ENCODE results near the gene TMEM273.

The TMEM273 gene

DNA sequence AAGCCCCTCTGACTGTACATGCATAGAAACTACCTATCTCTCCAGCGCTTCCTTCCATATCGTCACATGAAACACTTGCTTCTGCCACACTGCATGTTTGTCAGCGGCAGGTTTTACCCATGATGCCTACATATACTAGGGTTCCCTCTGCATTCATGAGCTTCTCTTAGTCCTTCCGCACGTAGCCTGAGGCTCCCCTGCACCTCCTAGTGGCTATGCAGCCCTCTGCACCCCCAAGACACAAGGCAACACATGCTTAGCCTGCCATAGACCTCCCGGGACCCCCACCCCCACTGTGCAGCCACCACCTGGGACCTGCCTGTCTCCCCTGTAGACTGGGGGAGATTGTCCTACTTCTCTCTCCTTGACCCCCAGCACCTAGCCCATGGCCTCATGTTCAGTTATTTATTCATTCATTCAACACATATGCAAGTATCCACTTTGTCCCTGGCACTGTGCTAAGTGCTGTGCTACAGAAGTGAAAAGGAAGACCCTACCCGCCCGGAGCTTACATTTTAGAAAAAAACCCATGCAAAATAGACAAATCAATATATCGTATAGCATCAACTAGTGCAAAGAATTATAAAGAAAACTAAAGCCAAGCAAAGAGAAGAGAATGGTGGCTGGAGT, 23.5 kb downstream of the TMEM273 start:
- no peak for DNase-seq (ENCODE audit: low spot score)

DNA sequence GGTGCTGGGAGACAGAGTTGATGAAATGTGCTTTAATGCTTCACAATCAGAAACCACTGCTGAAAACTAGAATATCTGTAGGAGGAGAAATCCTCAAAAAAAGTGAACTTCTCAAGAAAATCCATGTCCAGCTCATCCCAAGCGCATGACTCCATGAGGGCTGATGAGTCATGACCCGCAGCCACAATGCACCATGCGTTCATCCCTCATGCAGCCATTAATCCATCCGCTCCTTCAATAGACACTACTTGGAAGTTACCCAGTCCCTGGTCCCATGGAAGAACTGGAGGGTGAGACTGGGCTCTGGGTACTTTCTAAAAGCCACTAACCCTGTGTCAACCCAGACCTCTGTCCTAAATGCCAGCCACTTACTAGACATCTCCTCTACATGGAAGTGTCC, 24.4 kb downstream of the TMEM273 start:
- DNase-seq (ENCODE audit: low spot score) = no peak

GRCh38 chr10:49162761-49163310, 25.4 kb downstream of the TMEM273 start:
- no peak for DNase-seq (ENCODE audit: low spot score)

- DNase-seq (ENCODE audit: low spot score) = no peak
Measured at GRCh38 chr10:49162063-49162462, 26.1 kb downstream of the TMEM273 start.

DNA sequence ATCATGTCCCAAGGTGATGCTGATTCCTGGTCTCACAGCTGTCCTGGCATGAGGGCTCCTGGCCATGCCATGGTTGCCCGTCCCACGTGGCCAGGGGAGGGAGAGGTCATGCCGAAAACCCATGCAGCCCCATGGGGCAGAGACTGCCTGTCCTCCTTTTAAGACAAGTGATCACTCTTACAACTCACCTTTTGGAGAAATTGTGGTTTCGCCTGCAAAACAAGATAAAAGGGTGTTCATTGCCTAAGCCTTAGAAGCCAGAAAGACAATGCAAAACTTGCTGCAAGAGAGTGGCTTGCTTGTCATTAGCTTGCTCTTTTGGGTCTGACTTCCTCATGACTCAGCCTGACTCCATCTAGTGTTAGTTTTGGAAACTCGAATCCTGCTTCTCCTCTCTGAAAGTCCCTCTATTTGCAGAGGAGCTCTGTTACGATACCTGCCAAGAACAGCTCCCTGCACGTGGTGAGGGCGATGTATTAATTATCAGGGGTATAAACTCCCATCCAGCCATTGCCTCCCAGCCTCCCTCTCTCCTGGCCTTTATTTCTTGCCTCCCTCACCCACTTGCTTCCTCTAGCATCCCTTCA, 26.7 kb downstream of the TMEM273 start:
- DNase-seq (ENCODE audit: low spot score) = peak; percentile 35

DNA sequence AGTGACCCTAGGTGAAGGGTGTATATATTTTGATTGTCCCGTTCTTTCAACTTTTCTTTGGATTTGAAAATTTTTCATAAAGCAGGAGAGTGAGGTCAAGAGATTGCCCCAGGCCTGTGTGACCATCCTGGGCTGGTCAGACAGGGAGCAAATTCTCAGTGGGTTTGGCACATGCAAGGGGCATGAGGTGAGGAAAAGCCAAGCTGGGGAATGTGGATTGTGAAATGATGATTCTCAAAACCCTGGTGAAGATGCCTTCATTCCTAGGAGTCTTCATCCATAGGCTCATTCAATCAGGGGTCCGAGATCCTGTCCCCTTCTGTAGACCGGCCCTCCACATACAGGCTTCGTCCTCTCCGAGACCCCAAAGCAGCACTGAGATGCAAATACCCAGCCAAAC, 27.4 kb downstream of the TMEM273 start:
- DNase-seq (ENCODE audit: low spot score) = no peak

DNA sequence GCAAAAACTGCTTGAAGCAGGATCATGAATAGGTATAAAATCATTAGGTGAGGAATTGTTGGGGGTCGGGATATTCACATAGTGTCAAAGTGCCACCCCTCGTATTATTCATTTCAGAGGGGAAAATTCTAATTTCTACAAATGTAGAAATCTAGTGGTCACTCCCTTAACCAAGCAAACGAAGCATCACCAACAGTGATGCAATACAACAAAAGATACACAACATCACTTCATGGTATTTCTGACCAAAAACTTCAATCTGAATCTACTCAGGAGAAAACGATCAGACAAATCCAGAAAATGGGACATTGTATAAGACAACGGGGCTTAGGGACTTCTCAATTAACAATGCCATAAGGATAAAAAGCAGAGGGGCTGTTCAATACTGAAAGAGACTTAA, 28.1 kb downstream of the TMEM273 start:
- no peak for DNase-seq (ENCODE audit: low spot score)

DNA sequence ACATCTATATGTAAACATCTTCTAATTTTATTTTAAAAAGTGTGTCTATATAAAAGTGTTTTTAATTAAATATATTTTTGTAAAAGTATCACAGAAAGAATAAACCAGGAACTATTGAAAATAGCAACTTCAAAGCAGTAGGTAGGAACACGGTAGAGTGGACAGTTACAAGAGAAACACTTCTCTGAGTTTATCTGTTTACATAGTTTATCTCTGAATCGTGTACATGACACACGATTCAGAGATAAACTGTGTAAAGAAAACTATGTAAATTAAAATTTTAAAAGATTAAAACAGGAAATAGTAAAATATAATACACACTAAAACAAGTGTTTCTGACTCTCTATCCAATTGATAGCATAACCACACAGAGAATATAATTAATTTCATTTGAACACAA, 29.3 kb downstream of the TMEM273 start:
- DNase-seq (ENCODE audit: low spot score) = no peak

- DNase-seq (ENCODE audit: low spot score) = no peak
Measured at GRCh38 chr10:49158404-49158803, 29.8 kb downstream of the TMEM273 start.

DNA sequence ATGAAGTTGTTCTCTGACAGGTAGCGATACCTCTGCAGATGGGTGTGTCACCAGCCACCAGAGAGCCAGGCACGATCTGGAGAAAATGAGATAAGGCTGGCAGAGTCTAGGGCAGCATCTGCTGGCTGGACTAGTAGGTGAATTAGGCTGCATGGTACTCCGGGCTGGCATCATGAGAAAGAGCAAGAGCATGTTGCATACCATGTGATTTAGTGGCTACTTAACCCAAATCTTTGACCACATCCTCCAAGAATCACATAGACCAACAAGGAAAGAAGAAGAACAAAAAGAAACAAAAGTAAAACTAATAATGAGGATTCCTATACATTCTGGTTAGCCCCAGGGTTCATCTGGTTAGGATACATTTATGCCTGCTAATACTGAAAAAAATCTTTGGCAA, 31.0 kb downstream of the TMEM273 start:
- no peak for DNase-seq (ENCODE audit: low spot score)

GRCh38 chr10:49154641-49155040, 33.5 kb downstream of the TMEM273 start:
- DNase-seq (ENCODE audit: low spot score) = no peak

GRCh38 chr10:49153971-49154370, 34.2 kb downstream of the TMEM273 start:
- DNase-seq (ENCODE audit: low spot score) = no peak

DNA sequence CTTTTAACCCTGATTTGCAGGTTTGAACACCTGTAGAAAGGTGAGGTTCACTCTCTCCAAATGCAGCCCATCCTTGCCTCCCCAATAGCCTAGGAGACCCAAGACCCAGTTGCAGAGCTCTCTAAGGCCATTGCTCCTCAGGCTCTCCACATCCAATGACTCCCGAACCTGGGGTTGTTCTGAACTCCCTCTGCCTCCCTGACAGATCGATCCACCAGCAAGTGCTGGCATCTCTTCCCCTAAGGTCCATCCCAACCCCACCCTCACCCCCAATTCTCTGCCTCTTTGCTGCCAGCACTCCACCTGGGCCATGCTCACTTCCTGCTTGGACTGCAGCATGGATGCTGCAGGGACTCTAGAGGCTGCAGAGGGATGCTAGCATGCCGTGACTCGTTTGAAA, 35.1 kb downstream of the TMEM273 start:
- no peak for DNase-seq (ENCODE audit: low spot score)

- DNase-seq (ENCODE audit: low spot score) = no peak
Measured at GRCh38 chr10:49152663-49153062, 35.5 kb downstream of the TMEM273 start.

DNA sequence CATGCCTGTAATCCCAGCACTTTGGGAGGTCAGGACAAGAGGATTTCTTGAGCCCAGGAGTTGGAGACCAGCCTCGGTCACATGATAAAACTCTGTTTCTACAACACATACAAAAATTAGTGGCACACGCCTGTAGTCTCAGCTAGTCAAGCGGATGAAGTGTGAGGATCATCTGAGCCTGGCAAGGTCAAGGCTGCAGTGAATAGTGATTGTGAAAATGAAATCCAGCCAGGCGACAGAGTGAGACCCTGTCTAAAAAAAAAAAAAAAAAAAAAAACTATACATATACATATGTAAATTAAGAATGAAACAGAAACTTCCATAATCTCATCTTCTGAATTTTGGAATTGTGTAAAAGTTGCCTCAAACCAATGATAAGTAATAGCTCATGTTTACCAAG, 36.2 kb downstream of the TMEM273 start:
- DNase-seq (ENCODE audit: low spot score) = no peak

DNA sequence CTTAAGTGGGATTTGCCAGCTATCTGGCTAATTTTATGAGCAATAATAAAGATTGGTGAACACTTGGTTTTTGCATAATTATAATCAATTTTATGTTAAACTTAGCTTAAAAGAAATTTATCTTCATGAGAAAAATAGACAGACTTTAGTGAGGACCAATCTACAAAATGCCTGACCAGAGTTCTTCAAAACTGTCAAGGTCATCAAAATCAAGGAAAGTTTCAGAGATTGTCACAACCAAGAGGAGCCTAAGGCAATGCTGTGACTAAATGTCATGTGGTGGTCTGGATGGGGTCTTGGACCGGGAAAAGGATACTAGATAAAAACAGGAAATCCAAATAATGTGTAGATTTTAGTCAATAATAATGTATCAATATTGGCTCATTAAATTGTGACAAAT, 36.7 kb downstream of the TMEM273 start:
- no peak for DNase-seq (ENCODE audit: low spot score)

- DNase-seq (ENCODE audit: low spot score) = no peak
Measured at GRCh38 chr10:49151025-49151445, 37.2 kb downstream of the TMEM273 start.

DNA sequence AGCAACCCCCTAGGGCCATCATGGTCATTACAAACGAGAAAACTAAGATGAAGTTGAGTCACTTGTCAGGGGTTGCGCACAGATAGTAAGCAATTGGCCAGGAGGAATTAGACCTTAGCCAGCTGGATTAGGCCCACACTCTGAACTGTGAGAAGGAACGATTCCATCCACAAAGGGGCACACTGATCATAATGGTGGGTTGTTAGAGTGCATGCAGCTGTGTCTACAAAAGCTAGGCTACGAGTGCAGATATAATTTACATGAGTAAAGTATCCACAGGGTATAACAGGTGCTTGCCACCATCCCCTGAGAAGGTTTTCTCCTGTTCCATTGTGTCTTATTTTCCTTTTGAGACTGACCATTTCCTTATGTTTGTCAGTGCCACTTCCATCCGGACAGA, 37.8 kb downstream of the TMEM273 start:
- DNase-seq (ENCODE audit: low spot score) = no peak

DNA sequence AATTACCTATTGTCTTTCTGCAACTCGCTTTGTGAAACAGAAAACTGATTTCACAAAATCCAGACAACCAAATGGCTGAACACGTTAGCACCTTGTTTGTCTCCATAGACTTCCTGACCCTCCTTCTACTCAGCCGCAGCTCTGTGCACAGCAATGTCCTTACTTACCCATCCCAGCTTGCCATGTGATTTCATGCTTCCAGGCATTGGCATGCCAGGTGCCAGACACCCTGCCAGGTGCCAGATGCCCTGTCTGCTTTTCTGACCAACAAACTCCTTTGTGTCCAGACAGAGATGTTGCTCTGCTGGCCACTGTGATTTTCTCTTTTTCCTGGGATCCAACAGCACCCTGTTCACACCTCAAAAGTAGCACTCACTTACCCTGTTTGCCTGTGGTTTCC, 38.3 kb downstream of the TMEM273 start:
- DNase-seq (ENCODE audit: low spot score) = no peak

DNA sequence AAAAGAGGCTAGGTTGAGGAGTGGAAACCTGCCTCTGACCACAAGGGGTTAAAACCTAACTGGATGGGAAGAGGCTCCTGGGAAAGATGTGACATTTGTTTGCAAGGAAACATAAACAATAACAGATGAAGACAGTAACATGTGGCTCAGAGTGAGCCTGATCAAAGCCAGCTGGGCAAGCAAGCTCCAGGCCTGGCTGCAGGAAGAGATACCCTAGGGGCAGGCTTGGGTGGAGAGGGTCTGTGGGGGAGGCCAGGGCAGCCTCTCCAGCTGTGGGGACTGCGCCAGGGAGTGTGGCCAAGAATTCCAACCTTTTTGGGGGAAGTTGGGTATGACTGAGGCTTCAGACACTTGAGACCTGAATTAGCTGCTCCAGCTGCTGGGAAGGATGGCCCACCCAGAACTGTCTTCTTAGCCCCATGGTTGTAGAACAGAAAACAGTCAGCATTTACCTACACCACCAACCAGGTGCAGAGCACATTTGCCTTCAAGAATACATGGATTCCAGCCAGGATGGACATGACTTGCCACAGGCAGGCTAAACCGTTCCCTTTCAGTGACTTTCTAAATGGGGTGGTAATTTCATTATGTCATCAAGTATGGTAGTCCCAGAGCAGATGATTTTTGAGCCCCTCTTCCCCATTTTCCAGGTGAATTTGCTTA, 44.0 kb downstream of the TMEM273 start:
- no peak for DNase-seq (ENCODE audit: low spot score)

- DNase-seq (ENCODE audit: low spot score) = no peak
Measured at GRCh38 chr10:49143249-49143648, 44.9 kb downstream of the TMEM273 start.

- DNase-seq (ENCODE audit: low spot score) = no peak
Measured at GRCh38 chr10:49141541-49142332, 46.5 kb downstream of the TMEM273 start.
